ENCODE data around the gene TLE3. TPM values are rescaled to one million over a fixed set of nuclear protein-coding genes. Genes with fewer than 3 reads are reported as not detected.

Gene TLE3
- total and polyA plus RNA-seq, 2 of the 13 experiments (the other 11 are each of a cell fraction or from before 2014, with no cell fraction given): 11.9 to 13.8 TPM

GRCh38 chr15:70088455-70088854, 9.3 kb downstream of the TLE3 start:
- H3K79me2 ChIP-seq (ENCODE audit: insufficient read depth, low read length): peaks cover 48% of the 10 kb centered on the region
- no peaks in the 10 kb centered on the region for H3K9me3 ChIP-seq (ENCODE audit: low read length)
- CTCF ChIA-PET (ENCODE audit: low intra/inter-chr PET ratio, low total read pairs): no interaction called here
- H2AFZ ChIP-seq (ENCODE audit: low read length): no peak overlapping the region
- H3K36me3 ChIP-seq (replicated peaks in 1 of 2; ENCODE audit: control insufficient read depth in 1 of 2, insufficient read depth in 2 of 2, low read length in 2 of 2): peaks cover 22 to 67% of the 10 kb centered on the region in 2 experiments; a peak in 4 of 5 replicates
- in situ Hi-C loops (cut with HindIII; ENCODE audit: extremely low pct_ligation_motif_present, low pct_unique_long_range_greater_than_20kb) (loop anchor here (25.0 kb wide), 1 partner anchor 626 kb away; the partner anchor contains the start of gene RPLP1), intact Hi-C loops (cut with micrococcal nuclease; ENCODE audit: unreplicated experiment) (no loop called here)
- peaks cover 84% of the 10 kb centered on the region for H4K20me1 ChIP-seq (ENCODE audit: insufficient read depth, low read length)
- no peak for TF ChIP-seq ZFP37 (CRISPR knock-in tag; IDR thresholded peaks at IDR 0.05; ENCODE audit: borderline replicate concordance)
- H3K27me3 ChIP-seq (ENCODE audit: control insufficient read depth in 1 of 2, insufficient read depth in 2 of 2, low read length in 2 of 2): no peaks in the 10 kb centered on the region
- ATAC-seq (no peak), FAIRE-seq (no peak), DNase-seq (ENCODE audit: low spot score) (no peak)
- POLR2A ChIA-PET: interaction anchor here (1.0 kb wide), 1 partner anchor 9 kb away, joined by 4 read pairs; the partner anchor contains the start of gene TLE3
- 94% methylated on average over 3 of the region's 3 CpGs for WGBS (ENCODE audit: low lambda C conversion rate)
- H3K4me2 ChIP-seq (ENCODE audit: low read depth, low read length): no peak overlapping the region
- H3K4me3 ChIP-seq (replicated peaks in 1 of 3; ENCODE audit: insufficient read depth in 1 of 3, low read depth in 2 of 3, low read length in 3 of 3): no peak overlapping the region
- peaks cover 46% of the 10 kb centered on the region for H3K4me1 ChIP-seq (ENCODE audit: insufficient read depth, low read length)
- no peak overlapping the region for H3K9ac ChIP-seq (ENCODE audit: insufficient read depth, low read depth, low read length)
- no peak overlapping the region for H3K27ac ChIP-seq (ENCODE audit: extremely low read length, insufficient read depth, low read length)
- no TSS peak for BruUV-seq (replicated peaks)

GRCh38 chr15:70087708-70088352, 9.9 kb downstream of the TLE3 start:
- Histone ChIP-seq H3K4me1 (ENCODE audit: insufficient read depth, low read length) (peaks cover 40% of the 10 kb centered on the region), H4K20me1 (ENCODE audit: insufficient read depth, low read length) (peaks cover 79% of the 10 kb centered on the region), H3K27me3 (ENCODE audit: control insufficient read depth in 1 of 2, insufficient read depth in 2 of 2, low read length in 2 of 2) (no peaks in the 10 kb centered on the region), H3K79me2 (ENCODE audit: insufficient read depth, low read length) (peaks cover 42% of the 10 kb centered on the region), H3K4me3 (replicated peaks in 1 of 3; ENCODE audit: insufficient read depth in 1 of 3, low read depth in 2 of 3, low read length in 3 of 3) (no peak overlapping the region), H2AFZ (ENCODE audit: low read length) (no peak overlapping the region), H3K36me3 (replicated peaks in 1 of 2; ENCODE audit: control insufficient read depth in 1 of 2, insufficient read depth in 2 of 2, low read length in 2 of 2) (peaks cover 22 to 65% of the 10 kb centered on the region in 2 experiments; a peak in 4 of 5 replicates), H3K27ac (ENCODE audit: extremely low read length, insufficient read depth, low read length) (no peak overlapping the region), H3K9ac (ENCODE audit: insufficient read depth, low read depth, low read length) (no peak overlapping the region), H3K4me2 (ENCODE audit: low read depth, low read length) (no peak overlapping the region), H3K9me3 (ENCODE audit: low read length) (no peaks in the 10 kb centered on the region)
- ChIA-PET POLR2A (no interaction called here), CTCF (ENCODE audit: low intra/inter-chr PET ratio, low total read pairs) (no interaction called here)
- DNase-seq (ENCODE audit: low spot score): no peak
- BruUV-seq (replicated peaks): no TSS peak
- peak; percentile 72 for TF ChIP-seq CEBPB (IDR thresholded peaks at IDR 0.05; ENCODE audit: borderline replicate concordance, low read depth, low read length)
- no peak for TF ChIP-seq ZNF329 (CRISPR knock-in tag; IDR thresholded peaks at IDR 0.05; ENCODE audit: low read depth)
- WGBS (ENCODE audit: low lambda C conversion rate): 87% methylated on average over 12 of the region's 12 CpGs
- in situ Hi-C loops (cut with HindIII; ENCODE audit: extremely low pct_ligation_motif_present, low pct_unique_long_range_greater_than_20kb): loop anchor here (25.0 kb wide), 1 partner anchor 626 kb away; the partner anchor contains the start of gene RPLP1
- intact Hi-C loops (cut with micrococcal nuclease; ENCODE audit: unreplicated experiment): no loop called here
- no peak for FAIRE-seq
- no peak for ATAC-seq
